Kidney (tissue), 14 donors: ENCODE results near the gene TXNL4A. TPM values are rescaled to one million over a fixed set of nuclear protein-coding genes. Genes with fewer than 3 reads are reported as not detected.
A peak's percentile ranks its signal among the peaks of the same experiment; 100 is the strongest.

ENCODE experiments used
- DNase-seq, 5 donors: peaks; one replicate each; pipeline ENCODE4 v3.0.0-alpha.2; 2013 to 2020
- FAIRE-seq: peaks from 2 replicates; lab custom pipeline; 2012; peaks lifted over from hg19 to GRCh38; lab: Jason Lieb, UNC
- H3K27ac ChIP-seq, 2 donors: one replicate each; pipeline ENCODE4 v1.7.0; 2013; ENCODE audit warnings: low read depth in 2 of 2, low read length in 2 of 2, inconsistent platforms in 1 of 2
- H3K27me3 ChIP-seq: one replicate; pipeline ENCODE4 v1.7.1; 2013; ENCODE audit warnings: low read length, inconsistent platforms; ENCODE audit not compliant: control insufficient read depth, insufficient read depth
- H3K36me3 ChIP-seq, 3 donors: one replicate each; pipeline versions ENCODE4 v1.7.0 to v1.7.1; 2013; ENCODE audit warnings: low read length in 3 of 3, control low read depth in 1 of 3, inconsistent platforms in 1 of 3; ENCODE audit not compliant: insufficient read depth in 3 of 3, control insufficient read depth in 2 of 3
- H3K4me1 ChIP-seq, 3 donors: one replicate each; pipeline versions ENCODE4 v1.7.0 to v1.7.1; 2013; ENCODE audit warnings: low read length in 3 of 3, inconsistent platforms in 1 of 3, low read depth in 1 of 3; ENCODE audit not compliant: control insufficient read depth in 2 of 3, insufficient read depth in 2 of 3
- H3K4me3 ChIP-seq, 3 donors: one replicate each; pipeline versions ENCODE4 v1.7.0 to v1.8.1; 2013; ENCODE audit warnings: low read length in 3 of 3, control low read depth in 1 of 3, inconsistent platforms in 1 of 3
- H3K9ac ChIP-seq, 3 donors: one replicate each; pipeline versions ENCODE4 v1.7.0 to v1.7.1; 2013; ENCODE audit warnings: low read length in 3 of 3, control low read depth in 1 of 3, inconsistent platforms in 1 of 3
- H3K9me3 ChIP-seq, 3 donors: one replicate each; pipeline versions ENCODE4 v1.7.0 to v1.7.1; 2013; ENCODE audit warnings: low read length in 3 of 3, control low read depth in 1 of 3, inconsistent platforms in 1 of 3; ENCODE audit not compliant: control insufficient read depth in 2 of 3, insufficient read depth in 1 of 3
- intact Hi-C: fragments of 100-400 bp; cut with DNase I; formaldehyde crosslinking; loops from one replicate; pipeline ENCODE4 v1.11.1; 2022
- polyA plus RNA-seq: library from polyadenylated mRNA; stranded (reverse); fragments of 350-450 nt; fragmentation: Illumina TruSeq; extraction: RNeasy Lipid Tissue Mini Kit (QIAGEN cat#74804); gene quantifications from one replicate; pipeline ENCODE4 v1.2.3, GENCODE V29; 2014; ENCODE audit warnings: low read depth, low replicate concordance; ENCODE audit not compliant: insufficient read depth
- total RNA-seq: library from RNA; stranded (reverse); fragmentation: NEBNext Ultra II Directional; extraction: Animal tissue kit (Norgen Biotek cat#: 25700); gene quantifications from one replicate; pipeline ENCODE4 v1.2.1, GENCODE V29; 2021
- TF ChIP-seq, protein P1 (sequence below): IDR thresholded peaks from 3 replicates; pipeline ENCODE4 v1.5.1; 2012; ENCODE audit warnings: mild to moderate bottlenecking, moderate library complexity, borderline replicate concordance; ENCODE audit not compliant: insufficient read depth; ENCODE audit errors: extremely low read depth
- donor health status: control.
- donor health status: control.
- donor health status: control.
- donor health status: control.
- donor health status: control.
- donor health status: DM: yes; HTN: yes; CAD: no.
- donor health status: Normal renal cell carcinoma (clear cell type).

The TXNL4A gene
- total and polyA plus RNA-seq, 2 donors from 2014 or later: 76.7 to 178 TPM

DNA sequence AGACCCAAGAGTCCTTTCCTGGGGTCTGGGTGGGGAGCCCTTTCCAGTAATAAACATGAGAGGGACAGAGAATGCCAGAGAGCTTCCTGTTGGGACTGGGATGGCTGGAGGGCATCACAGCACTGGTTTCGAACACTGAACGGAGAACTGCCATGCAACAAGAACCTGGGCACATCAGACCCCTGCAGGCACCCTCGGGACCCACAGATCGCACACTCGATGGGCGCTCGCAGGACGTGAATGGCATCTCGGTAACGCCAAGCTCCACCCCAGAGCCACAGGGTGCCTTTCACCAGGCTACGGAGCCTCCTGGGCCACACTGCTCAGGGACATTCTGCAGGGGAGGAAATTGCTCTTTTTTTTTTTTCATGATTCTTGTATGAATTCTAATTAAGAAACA lies 62.1 kb downstream of the TXNL4A start:
- H3K4me1 ChIP-seq: peaks cover 0 to 11% (median 9%) of the 10 kb centered on the region in 3 donors
- H3K4me3 ChIP-seq: no peak overlapping the region
- TF ChIP-seq, protein P1, sequence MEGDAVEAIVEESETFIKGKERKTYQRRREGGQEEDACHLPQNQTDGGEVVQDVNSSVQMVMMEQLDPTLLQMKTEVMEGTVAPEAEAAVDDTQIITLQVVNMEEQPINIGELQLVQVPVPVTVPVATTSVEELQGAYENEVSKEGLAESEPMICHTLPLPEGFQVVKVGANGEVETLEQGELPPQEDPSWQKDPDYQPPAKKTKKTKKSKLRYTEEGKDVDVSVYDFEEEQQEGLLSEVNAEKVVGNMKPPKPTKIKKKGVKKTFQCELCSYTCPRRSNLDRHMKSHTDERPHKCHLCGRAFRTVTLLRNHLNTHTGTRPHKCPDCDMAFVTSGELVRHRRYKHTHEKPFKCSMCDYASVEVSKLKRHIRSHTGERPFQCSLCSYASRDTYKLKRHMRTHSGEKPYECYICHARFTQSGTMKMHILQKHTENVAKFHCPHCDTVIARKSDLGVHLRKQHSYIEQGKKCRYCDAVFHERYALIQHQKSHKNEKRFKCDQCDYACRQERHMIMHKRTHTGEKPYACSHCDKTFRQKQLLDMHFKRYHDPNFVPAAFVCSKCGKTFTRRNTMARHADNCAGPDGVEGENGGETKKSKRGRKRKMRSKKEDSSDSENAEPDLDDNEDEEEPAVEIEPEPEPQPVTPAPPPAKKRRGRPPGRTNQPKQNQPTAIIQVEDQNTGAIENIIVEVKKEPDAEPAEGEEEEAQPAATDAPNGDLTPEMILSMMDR: no peak
- FAIRE-seq: no peak
- intact Hi-C loops: no loop called here
- H3K9me3 ChIP-seq: peaks cover 0 to 13% (median 5%) of the 10 kb centered on the region in 3 donors
- no peak overlapping the region for H3K9ac ChIP-seq
- H3K27ac ChIP-seq: peak overlapping the region in 1 of 2 donors; percentile 24
- peak in 1 of 5 donors; percentile 50 for DNase-seq
- no peaks in the 10 kb centered on the region for H3K27me3 ChIP-seq
- H3K36me3 ChIP-seq: peaks cover 3 to 17% (median 8%) of the 10 kb centered on the region in 3 donors

DNA sequence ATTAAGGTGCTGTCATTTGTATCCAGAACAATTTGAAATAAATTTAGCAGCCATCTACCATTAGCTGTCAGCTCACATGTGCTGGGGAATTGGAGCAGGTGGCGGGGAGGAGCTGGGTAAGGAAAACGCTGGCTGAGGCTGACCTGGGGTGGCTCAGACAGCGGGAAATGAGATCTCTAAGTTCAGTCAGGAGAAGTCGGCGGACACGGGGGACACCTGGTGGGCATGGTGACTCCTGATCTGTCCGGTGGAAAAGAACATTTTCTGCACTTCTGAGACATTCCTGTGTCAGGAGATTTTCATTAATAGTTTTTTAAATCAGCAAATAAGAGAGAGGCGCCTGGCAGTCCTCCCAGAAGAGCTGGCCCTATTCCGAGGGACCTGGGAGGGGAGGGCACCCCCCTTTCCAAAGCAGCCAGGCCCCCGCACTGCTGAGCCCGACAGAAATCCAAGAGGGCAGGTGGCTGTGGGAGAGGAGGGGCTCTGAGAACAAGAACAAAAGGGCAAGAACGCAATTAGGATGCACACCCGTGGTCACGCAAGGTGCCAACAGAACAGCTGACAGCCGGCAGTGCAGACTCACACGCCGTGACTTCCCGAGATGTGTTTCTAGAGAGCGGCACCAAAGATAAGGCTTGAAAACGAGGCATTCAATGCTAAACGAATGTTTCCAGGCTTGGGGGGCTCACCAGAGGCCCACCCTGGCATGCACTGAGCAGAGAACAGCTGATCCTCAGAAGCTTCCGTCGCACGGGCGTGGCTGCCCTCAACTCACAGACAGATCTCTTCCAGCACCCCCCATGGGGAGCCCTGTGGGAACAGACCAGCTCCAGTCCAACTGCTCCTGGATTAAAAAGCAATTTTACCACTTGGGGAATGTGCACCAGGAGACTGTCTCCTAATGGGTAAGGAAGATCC lies 63.3 kb downstream of the TXNL4A start:
- FAIRE-seq (no peak), DNase-seq (peak; percentile 58 to 75 (median 66))
- Histone ChIP-seq H3K27ac (peak overlapping the region; percentile 44 to 68), H3K4me3 (no peak overlapping the region), H3K9me3 (peaks cover under 1 to 9% (median 5%) of the 10 kb centered on the region in 3 donors), H3K27me3 (no peaks in the 10 kb centered on the region), H3K4me1 (peaks cover 0 to 11% (median 9%) of the 10 kb centered on the region in 3 donors), H3K9ac (no peak overlapping the region), H3K36me3 (peaks cover 3 to 14% (median 8%) of the 10 kb centered on the region in 3 donors)
- TF ChIP-seq, protein P1: peak; percentile 26
- intact Hi-C loops: no loop called here

DNA sequence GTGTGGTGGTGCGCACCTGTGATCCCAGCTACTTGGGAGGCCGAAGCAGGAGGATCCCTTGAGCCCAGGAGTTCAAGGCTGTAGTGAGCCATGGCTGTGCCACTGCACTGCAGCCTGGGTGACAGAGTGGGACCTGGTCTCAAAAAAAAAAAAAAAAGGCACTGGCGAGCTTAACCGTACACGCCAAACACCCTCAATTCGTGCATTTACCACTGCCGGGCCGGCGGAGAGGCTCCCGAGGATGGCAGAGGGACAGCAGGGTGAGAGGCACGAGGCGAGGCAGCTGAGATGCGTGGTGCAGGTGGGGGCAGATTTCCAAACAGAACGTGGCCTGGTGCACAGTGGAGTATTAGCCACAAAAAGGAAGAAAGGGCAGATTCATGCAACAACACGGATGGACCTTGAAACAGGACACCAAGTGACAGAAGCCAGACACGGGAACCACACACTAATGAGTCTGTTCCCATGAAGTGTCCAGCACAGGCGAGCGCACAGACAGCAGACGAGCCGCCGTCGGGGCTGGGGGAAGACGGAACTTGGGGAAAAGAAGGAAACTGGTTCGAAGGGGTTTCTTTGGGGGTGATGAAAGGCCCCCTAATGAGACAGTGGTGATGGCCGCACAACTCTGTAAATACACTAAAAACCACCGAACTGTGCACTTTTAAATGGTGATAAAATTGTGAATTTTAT lies 64.3 kb downstream of the TXNL4A start:
- no peak for FAIRE-seq
- H3K4me1 ChIP-seq: peaks cover 0 to 11% (median 9%) of the 10 kb centered on the region in 3 donors
- H3K36me3 ChIP-seq: peaks cover 0 to 7% (median 3%) of the 10 kb centered on the region in 3 donors
- no peak overlapping the region for H3K9ac ChIP-seq
- H3K27me3 ChIP-seq: no peaks in the 10 kb centered on the region
- intact Hi-C loops: no loop called here
- DNase-seq: peak in 2 of 5 donors; percentile 24 to 28
- peak overlapping the region in 1 of 2 donors; percentile 49 for H3K27ac ChIP-seq
- H3K4me3 ChIP-seq: no peak overlapping the region
- TF ChIP-seq, protein P1: no peak
- peaks cover 0 to 2% (median under 1%) of the 10 kb centered on the region in 3 donors for H3K9me3 ChIP-seq
